Midbrain (tissue), 1 donor: ENCODE measurements around the gene MYH6.
A peak's percentile ranks its signal among the peaks of the same experiment; 100 is the strongest.

ENCODE experiments used
- DNase-seq: peaks from one replicate; lab custom pipeline; 2025; lab: John Stamatoyannopoulos, UW

MYH6 gene

GRCh38 chr14:23376482-23377197, 31.4 kb downstream of the MYH6 start, which contains the start of gene CMTM5:
Gene CMTM5, plus strand, starts transcription at chr14:23377046. Its CDS starts 206 bp downstream, at chr14:23377252.
- DNase-seq = peak; percentile 94

DNA sequence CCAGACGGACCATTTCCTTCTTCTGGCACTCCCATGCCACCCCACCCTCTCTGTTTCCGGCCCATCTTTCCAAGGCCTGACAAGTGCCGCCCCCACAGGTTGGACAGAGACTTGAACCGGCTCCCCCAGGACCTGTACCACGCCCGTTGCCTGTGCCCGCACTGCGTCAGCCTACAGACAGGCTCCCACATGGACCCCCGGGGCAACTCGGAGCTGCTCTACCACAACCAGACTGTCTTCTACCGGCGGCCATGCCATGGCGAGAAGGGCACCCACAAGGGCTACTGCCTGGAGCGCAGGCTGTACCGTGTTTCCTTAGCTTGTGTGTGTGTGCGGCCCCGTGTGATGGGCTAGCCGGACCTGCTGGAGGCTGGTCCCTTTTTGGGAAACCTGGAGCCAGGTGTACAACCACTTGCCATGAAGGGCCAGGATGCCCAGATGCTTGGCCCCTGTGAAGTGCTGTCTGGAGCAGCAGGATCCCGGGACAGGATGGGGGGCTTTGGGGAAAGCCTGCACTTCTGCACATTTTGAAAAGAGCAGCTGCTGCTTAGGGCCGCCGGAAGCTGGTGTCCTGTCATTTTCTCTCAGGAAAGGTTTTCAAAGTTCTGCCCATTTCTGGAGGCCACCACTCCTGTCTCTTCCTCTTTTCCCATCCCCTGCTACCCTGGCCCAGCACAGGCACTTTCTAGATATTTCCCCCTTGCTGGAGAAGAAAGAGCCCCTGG, 32.4 kb downstream of the MYH6 start:
- DNase-seq = peak; percentile 40

DNA sequence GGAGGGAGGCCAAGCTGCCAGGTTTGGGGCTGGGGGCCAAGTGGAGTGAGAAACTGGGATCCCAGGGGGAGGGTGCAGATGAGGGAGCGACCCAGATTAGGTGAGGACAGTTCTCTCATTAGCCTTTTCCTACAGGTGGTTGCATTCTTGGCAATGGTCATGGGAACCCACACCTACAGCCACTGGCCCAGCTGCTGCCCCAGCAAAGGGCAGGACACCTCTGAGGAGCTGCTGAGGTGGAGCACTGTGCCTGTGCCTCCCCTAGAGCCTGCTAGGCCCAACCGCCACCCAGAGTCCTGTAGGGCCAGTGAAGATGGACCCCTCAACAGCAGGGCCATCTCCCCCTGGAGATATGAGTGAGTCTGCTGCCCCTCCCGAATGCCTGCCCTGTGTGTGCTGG, 35.0 kb downstream of the MYH6 start:
- no peak for DNase-seq

DNA sequence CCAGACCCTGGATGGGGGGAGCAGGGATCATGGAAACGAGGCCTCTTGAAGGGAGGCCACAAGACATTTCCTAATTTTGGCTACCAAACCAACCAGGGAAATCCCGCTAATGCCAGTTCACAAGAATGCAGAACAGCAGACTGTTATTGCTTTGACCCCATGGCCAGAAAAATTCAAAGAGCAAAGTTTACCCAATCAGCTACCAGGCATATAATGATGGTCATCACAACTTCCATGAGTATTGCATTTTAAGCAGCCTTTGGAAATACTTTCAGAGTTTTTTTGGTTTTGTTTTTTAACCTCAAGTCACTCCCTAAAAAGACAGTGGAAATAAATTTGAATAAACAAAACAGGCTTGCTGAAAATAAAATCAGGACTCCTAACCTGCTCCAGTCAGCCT, 35.6 kb downstream of the MYH6 start, which contains the start of gene IL25:
Gene IL25 (plus strand): TSS at position 301 of the 400 bp plus-strand sequence.
- no peak for DNase-seq

DNA sequence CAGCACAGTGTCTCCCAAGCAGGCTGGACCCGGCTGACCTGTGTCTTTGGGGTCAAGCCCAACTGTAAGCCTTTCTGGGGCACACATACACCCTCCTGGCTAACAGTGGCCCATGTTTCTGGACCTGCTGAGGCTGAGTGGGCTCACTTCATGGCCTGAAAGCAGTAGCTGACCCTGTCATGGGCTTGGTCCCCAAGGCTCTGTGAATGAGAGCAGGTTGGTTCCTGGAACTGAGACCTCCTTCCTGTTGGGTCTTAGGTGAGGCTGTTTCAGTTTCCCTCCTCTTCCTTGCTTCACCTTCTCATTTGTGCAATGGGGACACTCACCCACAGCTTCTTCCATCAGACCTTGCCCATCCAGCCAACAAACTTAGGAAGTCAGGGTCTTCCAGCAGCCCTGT, 36.2 kb downstream of the MYH6 start:
- DNase-seq = no peak

DNA sequence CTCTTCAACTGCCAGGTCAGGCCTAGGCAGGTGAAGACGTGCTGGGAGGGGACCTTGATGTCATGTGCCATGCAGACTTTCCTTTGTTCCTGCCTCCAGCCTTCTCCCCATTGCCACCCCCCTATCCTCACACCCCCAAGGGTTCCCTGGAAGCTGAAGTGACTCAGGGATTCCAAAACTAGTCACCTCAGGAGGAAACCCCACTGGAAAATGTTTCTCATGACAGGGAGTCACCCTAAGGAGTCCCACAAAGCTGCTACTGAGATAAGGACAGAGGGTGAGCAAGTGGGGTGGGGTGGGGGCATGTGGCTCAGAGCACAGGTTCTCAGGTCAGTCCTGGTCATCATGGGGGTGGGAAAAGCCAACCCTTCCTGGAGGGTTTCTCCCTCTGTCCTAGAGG, 37.9 kb downstream of the MYH6 start:
- DNase-seq = no peak

GRCh38 chr14:23366426-23366921, 41.6 kb downstream of the MYH6 start:
- DNase-seq = peak; percentile 74

DNA sequence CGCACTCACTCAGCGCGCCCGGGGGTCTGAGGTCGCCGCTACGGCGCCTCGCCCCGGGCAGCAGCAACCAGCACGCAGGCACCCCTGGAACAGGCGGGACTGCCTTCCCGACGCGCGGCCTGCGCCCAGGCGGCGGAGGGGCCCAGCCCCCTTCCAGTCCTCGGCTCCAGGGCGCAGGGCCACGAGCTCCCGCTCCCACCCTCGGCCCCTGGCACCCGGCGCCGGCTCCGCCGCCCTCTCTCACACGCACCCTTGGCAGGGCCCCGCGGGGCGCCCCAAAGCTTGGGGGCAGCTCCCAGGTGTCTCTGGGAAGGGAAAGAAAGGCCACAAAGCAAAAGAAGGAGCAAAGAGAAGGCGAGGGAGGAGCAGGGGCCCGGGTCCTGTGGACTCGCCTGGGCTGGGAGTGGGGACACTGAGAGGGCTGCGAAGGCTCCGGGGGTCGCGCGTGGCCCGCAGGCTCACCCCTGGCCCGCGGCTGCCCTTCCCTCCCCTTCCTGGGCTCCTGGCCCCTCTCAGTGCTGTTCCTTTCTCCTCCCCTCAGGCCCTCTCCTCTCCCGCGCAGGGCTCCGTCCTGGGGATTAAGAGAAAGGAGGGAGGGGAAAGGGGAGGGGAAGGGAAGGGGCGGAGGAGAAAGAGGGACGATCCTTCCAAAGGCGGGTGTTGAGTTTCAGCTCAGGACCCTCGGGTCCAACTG, 42.2 kb downstream of the MYH6 start:
- DNase-seq = peak; percentile 74

- DNase-seq = peak; percentile 65
Measured at GRCh38 chr14:23365036-23365731, 42.9 kb downstream of the MYH6 start, which contains the start of gene EFS. Gene EFS, minus strand, starts transcription at chr14:23365172. Its CDS starts 147 bp downstream, at chr14:23365025.

DNA sequence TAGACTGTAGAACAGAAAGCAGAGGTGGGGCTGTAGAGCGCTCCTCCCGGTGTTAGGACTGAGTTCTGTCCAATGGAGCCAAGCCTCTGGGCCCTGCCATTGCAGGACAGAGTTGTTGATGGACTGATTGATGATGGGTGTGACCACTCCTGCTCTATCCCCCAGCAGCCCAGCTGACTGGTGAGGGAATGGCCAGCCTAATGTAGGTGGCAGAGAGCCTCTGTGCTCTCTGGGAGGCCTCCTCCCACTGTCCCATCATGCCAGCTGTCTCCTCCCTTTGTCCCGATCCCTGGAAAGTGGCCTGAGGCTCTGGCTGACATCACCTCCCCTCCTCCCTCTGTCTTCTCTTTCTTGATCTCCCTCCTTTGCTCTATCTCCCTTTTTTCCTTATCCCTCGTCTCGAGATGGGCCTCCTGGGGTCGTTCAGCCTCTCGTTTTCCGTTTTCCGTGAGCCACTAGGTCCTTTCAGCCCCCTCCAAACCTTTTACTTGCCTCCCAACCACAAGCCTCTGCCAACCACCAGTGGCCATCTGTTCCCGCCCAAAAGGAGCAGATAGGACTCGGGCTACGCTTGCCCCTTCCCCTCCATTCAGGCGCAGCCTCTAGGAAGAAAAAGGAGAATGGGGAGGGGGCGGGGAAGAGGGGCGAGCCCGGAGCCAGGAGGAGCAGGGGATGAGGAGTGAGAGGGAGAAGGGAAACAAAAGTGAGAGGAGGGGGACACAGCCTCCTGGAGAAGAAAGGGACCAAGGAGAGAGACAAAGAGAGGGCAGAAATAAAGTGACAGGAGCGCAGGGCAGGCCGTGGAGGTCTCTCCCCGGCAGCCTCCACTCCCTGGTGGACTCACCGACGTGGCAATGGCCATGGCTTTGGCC, 43.7 kb downstream of the MYH6 start:
- peak; percentile 68 for DNase-seq

- peak; percentile 15 for DNase-seq
Measured at GRCh38 chr14:23362200-23362599, 45.9 kb downstream of the MYH6 start.

GRCh38 chr14:23361763-23362162, 46.3 kb downstream of the MYH6 start:
- no peak for DNase-seq

GRCh38 chr14:23361320-23361719, 46.8 kb downstream of the MYH6 start:
- DNase-seq = peak; percentile 28

DNA sequence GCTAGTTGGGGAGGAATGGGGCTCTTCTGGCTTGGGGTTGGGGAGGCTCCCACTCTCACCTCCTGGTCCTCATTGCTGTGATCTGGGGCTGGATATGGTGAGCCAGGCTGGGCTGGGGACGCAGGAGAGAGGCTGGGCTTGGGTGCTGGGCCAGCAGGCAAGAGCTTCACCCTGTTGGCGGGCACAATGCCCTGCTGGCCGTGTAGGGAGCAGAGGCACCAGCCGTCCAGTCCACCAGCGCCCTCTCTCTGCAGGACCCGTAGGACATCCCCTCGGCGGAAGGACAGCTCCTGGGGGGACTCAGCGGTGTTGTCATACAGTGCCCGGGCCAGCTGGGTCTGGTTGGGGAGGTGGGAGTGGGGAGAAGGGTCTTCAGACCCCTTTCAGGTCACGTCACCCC, 47.6 kb downstream of the MYH6 start:
- DNase-seq = peak; percentile 76

- no peak for DNase-seq
Measured at GRCh38 chr14:23359722-23360447, 48.2 kb downstream of the MYH6 start.

DNA sequence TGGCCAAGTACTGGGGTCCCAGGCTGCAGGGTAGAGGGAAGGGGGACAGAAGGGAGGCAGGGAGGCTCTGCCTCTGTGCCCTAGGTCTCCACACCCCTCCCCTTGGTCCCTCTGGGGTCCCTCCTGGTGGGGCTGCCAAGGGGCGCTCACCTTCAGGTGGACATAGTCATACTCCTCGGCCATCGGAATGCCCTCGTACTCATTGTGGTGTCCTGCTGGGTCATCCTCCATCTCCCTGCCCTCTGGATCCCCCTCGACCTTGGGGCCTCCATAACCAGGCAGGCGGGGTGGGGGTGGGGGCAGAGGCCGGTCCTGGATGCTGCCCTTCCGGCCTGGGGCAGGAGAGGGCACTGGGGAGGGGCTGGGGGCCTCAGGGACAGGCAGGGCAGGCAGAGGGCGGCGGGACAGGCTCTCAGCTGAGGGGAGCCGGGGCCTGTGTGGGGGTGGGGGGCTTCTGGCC, 48.9 kb downstream of the MYH6 start:
- DNase-seq = no peak

- no peak for DNase-seq
Measured at GRCh38 chr14:23358553-23359166, 49.4 kb downstream of the MYH6 start.

GRCh38 chr14:23358042-23358441, 50.0 kb downstream of the MYH6 start:
- no peak for DNase-seq

GRCh38 chr14:23357261-23357660, 50.8 kb downstream of the MYH6 start:
- DNase-seq = no peak

DNA sequence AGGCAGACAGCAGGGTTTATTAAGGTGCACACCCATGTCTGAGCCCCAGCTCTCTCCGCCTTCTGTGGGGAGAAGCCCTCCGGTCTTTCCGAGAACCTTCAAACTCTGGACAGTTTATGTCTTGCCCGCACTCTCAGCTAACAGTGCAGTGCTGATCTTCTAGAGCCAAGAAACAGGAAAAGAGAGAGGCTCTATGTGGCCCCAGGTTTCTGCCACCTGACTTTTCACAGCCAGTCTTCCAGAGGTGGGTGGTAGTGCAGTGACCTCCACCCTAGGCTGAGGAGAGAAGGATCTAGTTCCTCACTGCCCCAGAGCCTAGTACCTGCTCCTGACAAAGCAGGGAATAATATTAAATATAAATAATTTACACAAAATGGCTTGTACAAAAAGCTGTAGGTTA, 51.4 kb downstream of the MYH6 start:
- no peak for DNase-seq
